NK-92 treated with Interleukin-12 subunit alpha and Interleukin-12 subunit beta, amount 100 ng/mL, for 24 hours (cell line): ENCODE measurements around the gene DSTN.
"Not testable (repeated sequence)": the region's sequence is repeated elsewhere in the genome, so short reads cannot be mapped to it uniquely, and the experiment has no call there.

Source experiments
- DNase-seq: peaks from one replicate; lab custom pipeline; 2025; lab: John Stamatoyannopoulos, UW

The DSTN gene

DNA sequence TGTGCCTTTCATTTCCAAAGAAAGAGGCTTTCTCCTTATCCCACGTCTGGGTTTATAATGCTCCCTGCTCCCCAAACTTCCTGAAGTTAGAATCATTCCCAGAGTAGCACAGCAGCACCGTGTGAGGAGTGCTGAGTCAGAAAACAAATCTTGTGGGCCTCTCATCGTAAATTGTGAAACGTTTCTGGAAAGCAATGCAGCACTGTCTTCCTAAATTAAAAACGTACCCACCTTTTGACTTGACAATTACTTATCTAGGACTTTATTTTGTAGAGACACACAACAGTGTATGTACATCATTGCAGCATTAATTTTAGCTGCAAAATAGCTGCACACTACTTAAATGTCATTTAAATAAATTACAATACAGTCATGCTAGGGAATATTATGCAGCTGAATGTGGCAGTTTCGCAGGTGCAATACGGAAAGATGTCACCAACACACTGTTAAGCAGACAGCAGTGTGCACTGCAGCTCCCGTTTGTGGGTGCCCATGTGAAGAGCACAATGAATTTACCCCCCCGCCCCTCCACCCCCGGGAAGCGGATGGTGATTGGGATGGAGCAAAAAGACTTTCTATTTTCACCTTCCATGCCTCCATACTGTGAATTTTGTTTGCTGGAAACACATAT lies 81.4 kb downstream of the DSTN start:
- DNase-seq, result no peak

DNA sequence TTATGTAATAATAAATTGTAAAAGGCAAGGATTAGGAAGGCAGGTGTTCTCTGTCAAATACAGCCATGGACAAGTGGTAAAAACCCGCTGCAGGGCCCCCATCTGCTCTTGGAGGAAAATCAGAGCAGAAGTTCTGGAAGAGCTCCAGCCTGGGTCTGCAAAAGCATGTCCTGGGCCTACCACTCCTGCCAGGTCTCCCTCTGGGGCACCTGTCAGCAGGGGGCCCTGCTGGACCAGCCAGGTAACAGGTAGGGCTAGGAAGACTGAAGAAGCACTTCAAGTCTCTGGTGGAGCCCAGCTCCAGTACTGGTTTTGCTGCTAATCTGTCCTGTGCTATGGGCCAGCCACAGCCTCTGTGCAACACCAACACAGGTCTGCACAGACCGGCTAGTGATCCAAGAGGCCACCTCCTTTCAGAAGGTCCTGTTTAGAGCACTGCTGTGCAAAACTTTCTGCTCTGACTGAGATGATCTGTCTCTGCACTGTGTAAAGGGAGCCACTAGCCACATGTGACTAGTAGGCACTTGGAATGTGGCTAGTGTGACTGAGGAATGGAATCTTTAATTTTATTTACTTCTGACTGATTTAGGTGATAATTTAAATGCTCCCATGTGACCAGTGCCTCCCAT lies 82.0 kb downstream of the DSTN start:
- no peak for DNase-seq

DNA sequence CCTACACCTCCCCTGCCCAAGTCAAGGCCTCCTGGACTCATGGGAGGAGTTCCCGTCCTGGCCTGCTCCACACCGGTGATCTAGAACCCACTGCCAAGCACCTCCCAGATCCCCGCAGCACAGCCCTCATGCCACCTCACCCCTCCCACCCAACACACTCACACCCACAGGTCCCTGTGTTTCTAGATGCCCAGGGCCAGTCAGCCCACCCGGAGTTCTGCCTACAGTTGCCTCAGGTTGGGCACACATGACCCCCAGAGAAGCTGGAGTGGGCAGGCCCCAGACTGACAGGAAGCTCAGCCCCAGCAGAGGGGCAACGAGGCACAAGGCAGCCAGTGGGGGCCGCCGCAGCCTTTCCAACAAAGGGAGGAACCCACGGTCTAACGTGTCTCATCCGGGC lies 82.5 kb downstream of the DSTN start:
- no peak for DNase-seq

DNA sequence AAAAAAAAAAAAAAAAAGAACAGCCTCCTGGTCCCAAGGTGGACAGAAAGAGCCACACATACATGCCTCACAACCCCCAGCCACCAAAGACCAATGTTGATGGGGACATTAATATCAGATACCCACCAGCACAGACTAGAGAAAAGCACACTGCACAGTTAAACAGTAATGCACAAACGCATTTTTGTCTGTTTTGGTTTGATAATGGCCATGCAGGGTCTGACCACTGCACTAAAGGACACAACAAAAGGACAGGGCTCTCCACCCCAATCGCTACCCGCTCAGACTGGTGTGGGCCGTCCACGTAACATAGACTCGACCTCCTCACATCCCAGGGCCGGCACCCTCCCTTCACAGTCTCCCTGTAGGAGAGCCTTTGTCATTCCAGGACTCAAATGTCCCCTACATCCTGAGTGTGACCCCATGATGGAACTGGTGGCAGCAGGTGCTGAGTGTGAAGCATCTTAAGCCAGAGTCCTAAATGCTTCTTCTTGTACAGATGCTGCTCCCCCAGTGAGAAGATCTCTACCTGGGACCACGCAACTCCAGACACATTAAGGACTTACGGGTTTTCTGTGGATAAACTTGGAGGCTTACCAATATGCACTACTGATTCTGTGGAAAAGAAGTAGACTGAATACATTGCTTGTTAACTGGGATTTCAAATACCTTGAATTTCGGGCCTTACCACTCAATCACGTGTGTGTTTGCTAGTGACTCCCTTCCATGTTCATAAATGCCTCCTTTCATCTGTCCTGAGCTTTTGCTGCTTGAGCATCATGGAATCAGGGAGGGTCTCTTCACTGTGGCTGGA lies 84.2 kb downstream of the DSTN start:
- no peak for DNase-seq

DNA sequence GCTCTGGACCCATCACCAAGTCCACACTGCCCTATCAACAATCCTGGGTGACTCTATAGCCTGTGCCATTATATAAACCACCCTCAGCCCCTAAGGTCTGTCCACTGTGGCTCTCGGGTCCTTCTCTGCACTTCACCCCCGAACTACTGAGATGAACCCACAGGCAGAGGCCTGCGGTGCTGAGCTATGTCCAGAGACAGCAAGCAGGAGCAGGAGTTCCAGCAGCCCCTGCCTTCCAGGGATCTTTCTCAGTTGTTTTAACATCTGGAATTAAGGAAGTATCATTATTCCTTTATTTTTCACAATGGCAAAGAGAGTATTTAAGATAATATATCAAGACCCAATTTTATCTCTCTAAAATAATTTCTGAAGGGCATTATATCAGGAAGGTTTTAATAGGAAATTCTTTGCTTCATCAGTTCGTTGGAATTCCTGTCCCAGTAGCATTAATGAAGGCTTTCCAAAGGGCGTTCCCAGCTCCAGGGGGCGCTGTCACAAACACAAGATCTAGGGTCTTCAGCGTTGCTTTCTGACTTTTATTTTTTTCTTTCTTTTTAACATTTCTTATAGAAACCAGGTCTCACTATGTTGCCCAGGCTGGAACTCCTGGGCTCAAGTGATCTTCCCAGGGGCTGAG lies 84.9 kb downstream of the DSTN start:
- DNase-seq, result no peak

DNA sequence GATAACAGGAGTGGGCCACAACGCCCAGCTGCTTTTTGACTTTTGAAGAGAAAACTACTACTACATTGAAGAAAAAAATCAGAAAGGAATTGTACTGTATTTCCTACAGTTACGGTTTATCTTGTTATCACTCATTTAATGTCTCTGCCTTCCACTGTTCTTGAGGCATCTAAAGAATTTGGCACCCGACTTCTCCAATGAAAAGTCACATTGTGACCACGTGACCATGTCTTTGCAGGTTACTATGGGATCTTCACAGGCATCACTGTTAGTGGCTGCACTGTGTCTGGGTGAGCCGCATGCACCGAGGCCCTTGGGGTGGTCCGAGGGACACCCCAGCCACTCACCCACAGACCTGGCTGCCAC lies 85.4 kb downstream of the DSTN start:
- DNase-seq, result no peak

DNA sequence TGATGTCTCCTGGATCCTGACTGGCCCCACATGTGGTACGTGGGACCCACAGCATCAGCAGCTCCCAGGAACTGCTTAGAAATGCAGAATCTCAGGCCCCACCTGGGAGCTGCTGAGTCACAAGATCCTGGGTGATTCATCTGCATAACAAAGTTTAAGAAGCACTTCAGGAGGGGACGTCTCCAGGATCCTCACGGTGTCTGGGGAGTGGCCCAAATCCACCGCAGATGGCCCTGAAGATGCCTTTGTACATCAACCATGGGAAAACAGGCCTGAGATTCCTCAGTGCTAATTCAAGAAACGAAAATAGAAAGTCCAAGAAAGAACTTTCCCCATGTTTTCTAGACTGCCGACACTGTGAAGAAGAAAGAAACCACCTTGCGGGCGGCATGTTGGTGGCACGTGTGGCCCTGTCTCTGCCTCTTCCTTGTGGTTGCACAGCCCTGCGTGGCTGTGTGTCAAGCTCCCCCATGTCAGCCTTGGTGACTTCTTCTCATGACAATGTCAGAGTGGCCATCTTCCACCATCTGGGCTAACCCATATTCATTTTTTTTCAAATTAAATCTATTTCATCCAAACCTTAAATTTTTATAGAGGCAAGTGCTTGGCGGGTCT lies 86.1 kb downstream of the DSTN start:
- no peak for DNase-seq

DNA sequence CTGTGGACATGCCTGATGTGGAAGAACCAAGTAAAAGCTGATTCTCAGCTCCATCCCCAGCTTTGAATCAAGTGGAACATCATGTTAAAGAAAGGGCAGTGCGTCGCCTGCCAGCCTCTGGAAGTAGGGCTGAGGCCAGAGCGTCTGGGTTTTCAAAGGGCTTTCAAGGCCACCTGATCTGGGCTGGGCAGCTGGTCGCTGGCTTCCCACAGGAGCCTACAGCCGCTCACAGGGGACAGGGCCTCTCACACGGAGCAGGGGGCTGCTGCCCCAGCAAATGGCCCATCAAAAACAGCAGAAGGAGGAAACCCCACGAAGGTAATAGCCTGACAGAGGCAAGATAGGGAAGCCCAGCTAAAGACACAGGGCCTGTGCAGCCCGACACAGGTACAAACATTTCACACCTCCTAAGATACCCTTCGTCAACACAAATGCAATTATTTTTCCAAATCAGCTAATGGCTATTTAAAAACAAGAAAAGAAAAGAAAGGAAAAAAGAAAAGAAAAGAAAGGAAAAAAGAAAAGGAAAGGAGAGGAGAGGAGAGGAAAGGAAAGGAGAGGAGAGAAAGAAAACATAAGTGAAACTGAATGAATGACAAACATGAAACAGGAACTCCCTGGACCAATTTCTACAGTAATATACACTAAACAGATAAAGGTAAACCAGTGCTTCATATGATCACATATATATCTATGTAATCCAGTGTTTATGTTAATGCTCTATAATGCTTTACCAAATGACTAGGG lies 87.4 kb downstream of the DSTN start:
- DNase-seq, result no peak

DNA sequence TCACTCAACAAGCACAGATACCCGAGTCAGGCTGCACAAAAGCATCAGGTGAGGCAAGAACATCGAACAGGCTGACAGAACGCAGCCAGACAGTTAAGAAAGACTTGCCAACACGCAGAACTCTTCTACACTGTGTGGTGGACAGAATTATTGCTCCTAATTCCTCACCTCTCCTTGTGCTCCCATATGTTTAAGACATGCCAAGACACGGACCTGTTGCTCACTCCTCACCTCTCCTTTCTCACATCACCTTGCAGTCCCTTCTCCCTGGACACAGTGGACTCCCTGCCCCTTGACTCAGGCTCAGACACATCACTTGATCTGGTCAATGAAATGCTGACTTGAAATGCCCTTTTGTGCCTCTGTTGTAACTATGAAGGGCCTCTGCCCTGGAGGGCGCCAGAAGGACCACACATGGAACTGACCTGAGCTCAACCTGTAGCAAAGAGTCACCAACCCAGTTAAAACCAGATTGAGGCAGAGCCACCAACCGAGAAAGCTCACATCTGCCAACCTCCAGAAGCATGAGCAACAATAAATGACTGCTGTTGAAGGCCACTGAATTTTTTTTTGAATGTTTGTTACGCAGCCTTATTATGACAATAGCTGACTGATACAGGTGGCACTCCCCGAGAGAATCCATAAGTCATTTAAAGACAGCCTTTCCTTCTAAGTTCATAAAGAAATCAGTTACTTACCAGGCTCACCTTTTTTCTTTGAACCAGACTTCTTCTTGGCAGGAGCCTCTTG lies 88.2 kb downstream of the DSTN start:
- no peak for DNase-seq

DNA sequence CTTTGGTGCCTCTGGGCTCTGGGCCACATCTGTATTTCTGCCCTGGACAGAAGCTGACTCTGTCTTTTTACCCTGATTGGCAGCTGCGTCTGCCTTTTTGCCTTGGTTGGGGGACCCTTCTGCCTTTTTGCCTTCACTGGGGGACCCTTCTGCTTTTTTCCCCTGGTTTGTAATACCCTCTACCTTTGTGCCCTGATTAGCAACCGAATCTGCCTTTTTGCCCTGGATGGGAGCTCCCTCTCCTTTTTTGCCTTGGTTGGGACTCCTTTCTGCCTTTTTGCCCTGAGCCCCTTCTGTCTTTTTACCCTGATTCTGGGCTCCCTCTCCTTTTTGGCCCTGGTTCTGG lies 88.7 kb downstream of the DSTN start:
- DNase-seq, result no peak

DNA sequence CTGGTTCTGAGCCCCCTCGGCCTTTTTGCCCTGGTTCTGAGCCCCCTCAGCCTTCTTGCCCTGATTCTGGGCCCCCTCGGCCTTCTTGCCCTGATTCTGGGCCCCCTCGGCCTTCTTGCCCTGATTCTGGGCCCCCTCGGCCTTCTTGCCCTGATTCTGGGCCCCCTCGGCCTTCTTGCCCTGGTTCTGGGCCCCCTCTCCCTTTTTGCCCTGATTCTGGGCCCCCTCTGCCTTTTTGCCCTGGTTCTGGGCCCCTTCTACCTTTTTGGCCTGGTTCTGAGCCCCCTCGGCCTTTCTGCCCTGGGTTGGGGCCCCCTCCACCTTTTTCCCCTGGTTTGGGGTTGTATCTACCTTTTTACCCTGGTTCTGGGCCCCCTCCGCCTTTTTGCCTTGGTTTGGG lies 89.5 kb downstream of the DSTN start:
- DNase-seq, result not testable (repeated sequence)
